GM21786 (cell line): ENCODE results near the gene SUGCT.
"Not testable (repeated sequence)": the region's sequence is repeated elsewhere in the genome, so short reads cannot be mapped to it uniquely, and the experiment has no call there.

ENCODE experiments used
- ATAC-seq: cut with Tn5 transposase; IDR thresholded peaks from one replicate; pipeline ENCODE4 v1.9.1; 2021; ENCODE audit not compliant: unreplicated experiment

The SUGCT gene

GRCh38 chr7:40244226-40244625 lies 109.4 kb downstream of the SUGCT start:
- ATAC-seq: no peak

GRCh38 chr7:40248681-40249080 lies 113.9 kb downstream of the SUGCT start:
- no peak for ATAC-seq

- ATAC-seq: not testable (repeated sequence)
Measured at GRCh38 chr7:40253444-40253843, 118.6 kb downstream of the SUGCT start.

GRCh38 chr7:40263752-40264390 lies 129.1 kb downstream of the SUGCT start:
- ATAC-seq: no peak

- ATAC-seq: no peak
Measured at GRCh38 chr7:40267583-40267982, 132.8 kb downstream of the SUGCT start.

- ATAC-seq: not testable (repeated sequence)
Measured at GRCh38 chr7:40268810-40269209, 134.0 kb downstream of the SUGCT start.

GRCh38 chr7:40276061-40276460 lies 141.3 kb downstream of the SUGCT start:
- no peak for ATAC-seq

GRCh38 chr7:40279991-40280390 lies 145.2 kb downstream of the SUGCT start:
- no peak for ATAC-seq

GRCh38 chr7:40282858-40283257 lies 148.1 kb downstream of the SUGCT start:
- ATAC-seq: no peak

- no peak for ATAC-seq
Measured at GRCh38 chr7:40283391-40283790, 148.6 kb downstream of the SUGCT start.

GRCh38 chr7:40288827-40289226 lies 154.0 kb downstream of the SUGCT start:
- ATAC-seq: no peak

- no peak for ATAC-seq
Measured at GRCh38 chr7:40297741-40298311, 163.0 kb downstream of the SUGCT start.

- ATAC-seq: no peak
Measured at GRCh38 chr7:40298421-40298820, 163.6 kb downstream of the SUGCT start.

- ATAC-seq: no peak
Measured at GRCh38 chr7:40299097-40299496, 164.3 kb downstream of the SUGCT start.

GRCh38 chr7:40300146-40300670 lies 165.4 kb downstream of the SUGCT start:
- no peak for ATAC-seq

GRCh38 chr7:40301486-40302068 lies 166.8 kb downstream of the SUGCT start:
- no peak for ATAC-seq

- ATAC-seq: no peak
Measured at GRCh38 chr7:40303996-40304395, 169.2 kb downstream of the SUGCT start.

- no peak for ATAC-seq
Measured at GRCh38 chr7:40305229-40305628, 170.4 kb downstream of the SUGCT start.

- ATAC-seq: no peak
Measured at GRCh38 chr7:40306025-40306424, 171.2 kb downstream of the SUGCT start.

GRCh38 chr7:40306596-40306995 lies 171.8 kb downstream of the SUGCT start:
- no peak for ATAC-seq

GRCh38 chr7:40310258-40310657 lies 175.5 kb downstream of the SUGCT start:
- no peak for ATAC-seq

GRCh38 chr7:40311307-40311706 lies 176.5 kb downstream of the SUGCT start:
- peak; percentile 100 for ATAC-seq
